Naive thymus-derived CD4-positive, alpha-beta T cell (primary cell): ENCODE results near the gene RNF38. TPM values are rescaled to one million over a fixed set of nuclear protein-coding genes. Genes with fewer than 3 reads are reported as not detected.
"Not testable (repeated sequence)": the region's sequence is repeated elsewhere in the genome, so short reads cannot be mapped to it uniquely, and the experiment has no call there.

ENCODE experiments used
- ATAC-seq: fragments of 150-1000 bp; cut with Tn5 transposase; 2 replicates; pipeline ENCODE4 v1.10.0; 2021; ENCODE audit warnings: mild to moderate bottlenecking, moderate library complexity
- CTCF ChIA-PET: fragments of 350-600 bp; sonication (Branson Sonifier 250); formaldehyde crosslinking; loops from one replicate; lab custom pipeline; 2021; ENCODE audit warnings: antibody characterized with exemption; lab: Charles Lee
- POLR2A ChIA-PET: fragments of 350-600 bp; sonication (Branson Sonifier 250); formaldehyde crosslinking; loops from one replicate; lab custom pipeline; 2021; ENCODE audit warnings: antibody characterized with exemption, inconsistent platforms; lab: Charles Lee
- DNase-seq, 9 donors: peaks; one replicate each; pipeline versions ENCODE4 v3.0.0 to v3.0.0-alpha.2; 2020 to 2022; ENCODE audit warnings: mixed read lengths in 1 of 9
- H3K27ac ChIP-seq: one replicate; pipeline ENCODE4 v1.7.0; 2013; ENCODE audit warnings: mild to moderate bottlenecking, low read depth, low read length, moderate library complexity
- H3K27me3 ChIP-seq, 2 donors: one replicate each; pipeline ENCODE4 v1.7.0; 2013; ENCODE audit warnings: low read length in 2 of 2, mild to moderate bottlenecking in 2 of 2, moderate library complexity in 2 of 2; ENCODE audit not compliant: control insufficient read depth in 2 of 2, insufficient read depth in 2 of 2
- H3K36me3 ChIP-seq, 3 experiments: 1 replicate in 2 of 3; 2 replicates in 1 of 3; pipeline ENCODE4 v1.7.0; 2013; ENCODE audit warnings: low read length in 3 of 3, mild to moderate bottlenecking in 3 of 3, moderate library complexity in 1 of 3; ENCODE audit not compliant: insufficient read depth in 3 of 3, control insufficient read depth in 2 of 3
- H3K4me1 ChIP-seq, 2 donors: one replicate each; pipeline ENCODE4 v1.7.0; 2013; ENCODE audit warnings: low read length in 2 of 2, mild to moderate bottlenecking in 2 of 2, moderate library complexity in 1 of 2; ENCODE audit not compliant: control insufficient read depth in 2 of 2, insufficient read depth in 2 of 2
- H3K4me3 ChIP-seq: 2 replicates; pipeline ENCODE4 v1.7.0; 2013; ENCODE audit warnings: mild to moderate bottlenecking, low read length
- H3K9me3 ChIP-seq, 3 experiments: 1 replicate in 2 of 3; 2 replicates in 1 of 3; pipeline ENCODE4 v1.7.0; 2013; ENCODE audit warnings: low read length in 3 of 3; ENCODE audit not compliant: control insufficient read depth in 2 of 3
- H3K27ac Mint-ChIP-seq, 9 donors: one replicate each; pipeline ENCODE4 v1.8.0; 2020 to 2022; ENCODE audit warnings: mixed read lengths in 9 of 9, mild to moderate bottlenecking in 8 of 9, moderate library complexity in 5 of 9, inconsistent platforms in 2 of 9
- H3K27me3 Mint-ChIP-seq, 5 donors: one replicate each; pipeline ENCODE4 v1.8.0; 2021 to 2022; ENCODE audit warnings: mixed read lengths in 5 of 5, mild to moderate bottlenecking in 1 of 5
- H3K36me3 Mint-ChIP-seq, 5 donors: one replicate each; pipeline ENCODE4 v1.8.0; 2020 to 2022; ENCODE audit warnings: mixed read lengths in 5 of 5, mild to moderate bottlenecking in 3 of 5, inconsistent platforms in 1 of 5
- H3K4me1 Mint-ChIP-seq, 7 donors: one replicate each; pipeline ENCODE4 v1.8.0; 2020 to 2022; ENCODE audit warnings: mixed read lengths in 7 of 7, mild to moderate bottlenecking in 3 of 7, inconsistent platforms in 1 of 7
- H3K4me3 Mint-ChIP-seq, 10 donors: one replicate each; pipeline ENCODE4 v1.8.0; 2020 to 2022; ENCODE audit warnings: mild to moderate bottlenecking in 10 of 10, mixed read lengths in 10 of 10, moderate library complexity in 6 of 10, inconsistent platforms in 2 of 10
- H3K9me3 Mint-ChIP-seq, 11 donors: one replicate each; pipeline ENCODE4 v1.8.0; 2020 to 2022; ENCODE audit warnings: mixed read lengths in 11 of 11, mild to moderate bottlenecking in 4 of 11, inconsistent platforms in 1 of 11, moderate library complexity in 1 of 11
- intact Hi-C, 2 donors: fragments of 100-400 bp; cut with micrococcal nuclease; formaldehyde crosslinking; loops; one replicate each; pipeline ENCODE4 v1.15.1; 2023
- polyA plus RNA-seq, 2 donors: library from polyadenylated mRNA; unstranded; fragments of 300-500 nt; fragmentation: Illumina TruSeq; gene quantifications; one replicate each; pipeline ENCODE4 v1.2.3, GENCODE V29; 2021
- total RNA-seq, 6 experiments: library from RNA in 5 of 6; stranded (reverse) in 5 of 6; gene quantifications; 1 replicate in 5 of 6; 2 replicates in 1 of 6; pipeline ENCODE4 v1.2.3 and lab custom pipeline; 2021 to 2026

Gene RNF38
- total and polyA plus RNA-seq, 7 experiments from 2014 or later, result 16.8 to 88.2 (median 69.3) TPM

- Mint-ChIP-seq H3K36me3 (no peaks in the 10 kb centered on the region), H3K4me3 (no peak overlapping the region)
Measured at GRCh38 chr9:36322462-36322861, 77.6 kb downstream of the RNF38 start.

GRCh38 chr9:36321903-36322302, 78.2 kb downstream of the RNF38 start:
- H3K27ac ChIP-seq, H3K27ac Mint-ChIP-seq, H3K4me1 ChIP-seq, H3K9me3 ChIP-seq, H3K4me1 Mint-ChIP-seq, ATAC-seq, H3K27me3 ChIP-seq, H3K27me3 Mint-ChIP-seq, intact Hi-C loops, H3K4me3 Mint-ChIP-seq, DNase-seq, H3K36me3 Mint-ChIP-seq, H3K9me3 Mint-ChIP-seq, H3K36me3 ChIP-seq, H3K4me3 ChIP-seq, POLR2A ChIA-PET: not testable (repeated sequence)
- CTCF ChIA-PET, result interaction anchor here (1.8 kb wide), 1 partner anchor 74 kb away, joined by 8 read pairs; no protein-coding TSS in a partner anchor

More at GRCh38 chr9:36322462-36322861, 77.6 kb downstream of the RNF38 start:
- H3K36me3 ChIP-seq, result no peaks in the 10 kb centered on the region
- no peak overlapping the region for H3K27ac Mint-ChIP-seq
- intact Hi-C loops, result no loop called here
- peaks cover 0 to 5% (median 0%) of the 10 kb centered on the region in 7 donors for H3K4me1 Mint-ChIP-seq
- H3K9me3 Mint-ChIP-seq, result peaks cover 0 to 5% (median 0%) of the 10 kb centered on the region in 11 donors
- H3K27ac ChIP-seq, result no peak overlapping the region
- peaks cover 0 to 9% (median 0%) of the 10 kb centered on the region in 5 donors for H3K27me3 Mint-ChIP-seq
- H3K27me3 ChIP-seq, result no peaks in the 10 kb centered on the region
- CTCF ChIA-PET, result interaction anchor here (1.8 kb wide), 1 partner anchor 74 kb away, joined by 8 read pairs; no protein-coding TSS in a partner anchor
- H3K4me1 ChIP-seq, result no peaks in the 10 kb centered on the region
- POLR2A ChIA-PET, result no interaction called here
- no peaks in the 10 kb centered on the region for H3K9me3 ChIP-seq
- no peak for DNase-seq
- H3K4me3 ChIP-seq, result no peak overlapping the region
- no peak for ATAC-seq

DNA sequence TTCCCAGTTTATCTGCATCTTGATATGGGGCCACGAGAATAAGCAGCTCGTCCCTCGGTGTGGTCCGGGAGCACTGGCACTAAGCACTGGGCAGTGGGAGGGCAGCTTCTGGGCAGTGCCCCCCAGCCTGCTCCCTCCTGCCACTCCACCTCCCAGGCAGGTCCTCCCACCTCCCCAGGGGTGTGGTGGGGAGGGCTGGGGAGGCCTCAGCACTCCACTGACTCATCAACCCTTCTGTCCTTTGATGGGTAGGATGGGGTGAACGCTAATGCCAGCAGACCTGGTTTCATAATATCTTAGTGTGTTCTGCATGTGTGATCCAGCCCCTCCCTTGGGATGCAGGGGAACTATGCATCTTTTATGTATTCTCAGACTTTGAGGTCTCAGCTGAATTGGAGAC, 79.6 kb downstream of the RNF38 start:
- ATAC-seq, result no peak
- no peaks in the 10 kb centered on the region for H3K4me1 ChIP-seq
- Mint-ChIP-seq H3K36me3 (no peaks in the 10 kb centered on the region), H3K4me1 (peaks cover 0 to under 1% (median 0%) of the 10 kb centered on the region in 7 donors), H3K27me3 (peaks cover 0 to 14% (median 0%) of the 10 kb centered on the region in 5 donors), H3K4me3 (no peak overlapping the region), H3K9me3 (peaks cover 0 to 5% (median 0%) of the 10 kb centered on the region in 11 donors), H3K27ac (no peak overlapping the region)
- no peak overlapping the region for H3K27ac ChIP-seq
- no peak overlapping the region for H3K4me3 ChIP-seq
- no peaks in the 10 kb centered on the region for H3K27me3 ChIP-seq
- ChIA-PET POLR2A (no interaction called here), CTCF (interaction anchor here (0.9 kb wide), 1 partner anchor 9 kb away, joined by 3 read pairs; no protein-coding TSS in a partner anchor)
- no peak for DNase-seq
- no peaks in the 10 kb centered on the region for H3K36me3 ChIP-seq
- intact Hi-C loops, result no loop called here
- H3K9me3 ChIP-seq, result no peaks in the 10 kb centered on the region

DNA sequence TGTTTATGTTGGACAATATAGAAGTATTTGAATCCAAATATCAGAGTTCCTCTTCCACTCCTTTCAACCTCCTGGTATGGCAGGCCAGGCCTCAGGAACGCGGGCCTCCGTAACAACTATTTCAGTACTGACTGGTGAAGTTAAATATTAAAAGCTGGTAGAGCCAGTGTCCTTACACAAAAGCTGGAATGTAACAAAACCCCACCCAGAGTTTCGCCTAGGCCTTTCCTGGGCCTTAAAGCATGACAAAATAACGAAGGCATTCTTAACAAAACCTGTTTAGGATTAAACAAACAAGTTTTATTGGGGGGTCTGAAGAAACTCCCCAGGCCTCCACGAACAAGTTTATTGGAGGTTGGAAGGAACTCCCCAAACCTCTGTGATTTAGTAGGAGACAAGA, 80.3 kb downstream of the RNF38 start:
- Histone ChIP-seq H3K27ac (no peak overlapping the region), H3K4me3 (no peak overlapping the region), H3K9me3 (no peaks in the 10 kb centered on the region), H3K27me3 (no peaks in the 10 kb centered on the region), H3K4me1 (no peaks in the 10 kb centered on the region), H3K36me3 (no peaks in the 10 kb centered on the region)
- DNase-seq (no peak), ATAC-seq (no peak)
- ChIA-PET POLR2A (interaction anchor here (0.7 kb wide), 1 partner anchor 52 kb away, joined by 5 read pairs; no protein-coding TSS in a partner anchor), CTCF (interaction anchor here (0.8 to 0.9 kb wide), 2 partner anchors 9 to 311 kb away, joined by 3 read pairs; no protein-coding TSS in a partner anchor)
- Mint-ChIP-seq H3K4me3 (no peak overlapping the region), H3K27me3 (peaks cover 0 to 14% (median 0%) of the 10 kb centered on the region in 5 donors), H3K36me3 (no peaks in the 10 kb centered on the region), H3K9me3 (peaks cover 0 to 5% (median 0%) of the 10 kb centered on the region in 11 donors), H3K27ac (no peak overlapping the region), H3K4me1 (peaks cover 0 to 4% (median 0%) of the 10 kb centered on the region in 7 donors)
- intact Hi-C loops, result no loop called here

DNA sequence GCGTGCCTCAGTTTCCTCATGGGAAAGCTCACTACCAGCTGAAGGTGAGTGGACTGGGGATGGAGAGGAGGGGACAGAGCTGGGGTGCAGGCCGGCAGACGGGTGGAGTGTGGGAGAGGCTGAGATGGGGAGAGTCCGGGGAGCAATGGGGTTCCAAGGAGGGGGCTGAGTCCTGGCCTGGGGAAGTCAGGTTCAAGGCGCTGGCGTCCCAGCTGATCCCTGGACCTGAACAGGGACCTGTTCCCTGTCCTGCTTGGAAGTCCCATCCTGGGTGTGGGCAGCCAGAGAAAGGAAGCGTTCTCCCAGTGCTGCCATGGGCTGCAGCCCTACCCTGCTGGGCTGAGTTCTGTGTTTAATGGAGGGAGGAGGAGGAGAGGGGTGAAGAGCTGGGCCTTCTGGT, 80.9 kb downstream of the RNF38 start:
- DNase-seq (no peak), ATAC-seq (no peak)
- Histone ChIP-seq H3K4me1 (no peaks in the 10 kb centered on the region), H3K27me3 (no peaks in the 10 kb centered on the region), H3K4me3 (no peak overlapping the region), H3K27ac (no peak overlapping the region), H3K9me3 (no peaks in the 10 kb centered on the region), H3K36me3 (no peaks in the 10 kb centered on the region)
- H3K4me3 Mint-ChIP-seq, result no peak overlapping the region
- intact Hi-C loops, result no loop called here
- H3K9me3 Mint-ChIP-seq, result peaks cover 0 to 5% (median 0%) of the 10 kb centered on the region in 11 donors
- CTCF ChIA-PET, result interaction anchor here (0.8 to 1.2 kb wide), 2 partner anchors 10 to 310 kb away, joined by 3 read pairs; no protein-coding TSS in a partner anchor
- H3K36me3 Mint-ChIP-seq, result no peaks in the 10 kb centered on the region
- H3K27ac Mint-ChIP-seq, result no peak overlapping the region
- peaks cover 0 to 14% (median 0%) of the 10 kb centered on the region in 5 donors for H3K27me3 Mint-ChIP-seq
- peaks cover 0 to 4% (median 0%) of the 10 kb centered on the region in 7 donors for H3K4me1 Mint-ChIP-seq
- POLR2A ChIA-PET, result interaction anchor here (0.7 kb wide), 1 partner anchor 53 kb away, joined by 5 read pairs; no protein-coding TSS in a partner anchor

GRCh38 chr9:36318212-36318802, 81.8 kb downstream of the RNF38 start:
- Mint-ChIP-seq H3K9me3 (peaks cover 0 to 5% (median 0%) of the 10 kb centered on the region in 11 donors), H3K4me3 (no peak overlapping the region), H3K36me3 (no peaks in the 10 kb centered on the region), H3K27me3 (peaks cover 0 to 14% (median 0%) of the 10 kb centered on the region in 5 donors), H3K4me1 (peaks cover 0 to 4% (median 0%) of the 10 kb centered on the region in 7 donors), H3K27ac (peak overlapping the region in 1 of 9 donors; percentile 21)
- no peaks in the 10 kb centered on the region for H3K36me3 ChIP-seq
- H3K27me3 ChIP-seq, result no peaks in the 10 kb centered on the region
- no peaks in the 10 kb centered on the region for H3K4me1 ChIP-seq
- ChIA-PET CTCF (interaction anchor here (1.2 kb wide), 1 partner anchor 11 kb away, joined by 3 read pairs; no protein-coding TSS in a partner anchor), POLR2A (no interaction called here)
- DNase-seq (no peak), ATAC-seq (no peak)
- no peak overlapping the region for H3K27ac ChIP-seq
- intact Hi-C loops, result no loop called here
- H3K4me3 ChIP-seq, result no peak overlapping the region
- no peaks in the 10 kb centered on the region for H3K9me3 ChIP-seq
